Kasumi-1 (cell line): Measurements from ENCODE around the gene TRAPPC12.
"Not testable (repeated sequence)": the region's sequence is repeated elsewhere in the genome, so short reads cannot be mapped to it uniquely, and the experiment has no call there.

ENCODE experiments used
- DNase-seq, 2 experiments: peaks; one replicate each; lab custom pipeline; 2025; lab: John Stamatoyannopoulos, UW

TRAPPC12 gene

DNA sequence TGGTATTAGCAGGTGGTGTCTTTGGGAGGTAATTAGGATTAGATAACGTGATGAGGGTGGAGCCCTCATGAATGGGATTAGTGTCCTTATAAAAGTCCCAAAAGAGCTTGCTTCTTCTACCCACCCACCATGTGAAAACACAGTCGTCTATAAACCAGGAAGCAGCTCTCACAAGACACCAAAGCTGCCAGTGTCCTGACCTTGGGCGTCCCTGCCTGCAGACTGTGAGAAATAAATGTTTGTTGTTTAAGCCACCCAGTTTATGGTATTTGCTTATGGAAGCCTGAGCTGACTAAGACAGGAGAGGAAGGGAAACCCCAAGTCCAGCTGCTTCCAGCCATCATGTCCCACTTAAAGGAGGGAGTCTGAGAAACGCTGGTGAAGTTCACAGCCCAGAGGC, 126.3 kb downstream of the TRAPPC12 start:
- DNase-seq = no peak

DNA sequence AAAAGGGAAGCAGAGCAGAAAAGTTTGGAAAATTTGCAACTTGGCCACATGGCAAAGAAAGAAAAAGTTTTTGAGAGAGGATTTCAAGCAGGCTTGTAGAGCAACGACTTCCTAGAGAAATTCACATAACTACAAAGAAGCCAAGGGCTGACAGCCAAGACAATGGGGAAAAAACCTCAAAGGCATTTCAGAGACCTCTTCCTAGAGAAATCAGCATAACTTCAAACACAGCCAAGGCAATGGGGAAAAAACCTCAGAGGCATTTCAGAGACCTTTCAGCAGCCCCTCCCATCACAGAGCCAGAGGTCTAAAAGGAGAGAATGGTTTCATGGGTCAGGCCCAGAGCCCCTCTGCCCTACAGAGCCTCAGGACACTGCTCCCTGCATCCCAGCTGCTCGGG, 132.6 kb downstream of the TRAPPC12 start:
- no peak for DNase-seq

DNA sequence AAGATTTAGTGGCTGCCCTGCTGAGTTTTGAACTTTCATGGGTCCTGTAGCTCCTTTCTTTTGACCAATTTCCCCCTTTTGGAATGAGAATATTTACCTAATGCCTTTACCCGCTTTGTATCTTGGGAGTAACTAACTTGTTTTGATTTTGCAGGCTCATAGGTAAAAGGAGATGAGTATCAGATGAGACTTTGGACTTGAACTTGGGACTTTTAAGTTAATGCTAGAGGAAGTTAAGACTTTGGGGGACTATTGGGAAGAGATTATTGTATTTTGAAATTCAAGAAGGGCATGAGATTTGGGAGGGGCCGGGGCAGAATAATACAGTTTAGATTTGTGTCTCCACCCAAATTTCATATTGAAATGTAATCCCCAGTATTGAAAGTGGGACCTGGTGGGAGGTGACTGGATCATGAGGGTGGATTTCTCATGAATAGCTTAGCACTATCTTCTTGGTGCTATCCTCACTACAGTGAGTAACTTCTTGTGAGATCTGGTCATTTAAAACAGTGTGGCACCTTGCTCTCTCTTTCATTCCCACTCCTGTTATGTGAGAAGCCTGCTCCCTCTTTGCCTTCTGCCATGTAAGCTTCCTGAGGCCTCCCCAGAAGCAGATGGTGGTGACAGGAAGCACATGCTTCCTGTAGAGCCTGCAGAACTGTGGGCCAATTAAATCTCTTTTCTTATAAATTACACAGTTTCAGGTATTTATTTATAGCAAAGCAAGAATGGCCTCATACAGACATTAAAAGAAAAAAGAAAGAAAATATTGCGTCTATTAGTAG, 133.7 kb downstream of the TRAPPC12 start:
- peak; percentile 54 to 64 for DNase-seq

DNA sequence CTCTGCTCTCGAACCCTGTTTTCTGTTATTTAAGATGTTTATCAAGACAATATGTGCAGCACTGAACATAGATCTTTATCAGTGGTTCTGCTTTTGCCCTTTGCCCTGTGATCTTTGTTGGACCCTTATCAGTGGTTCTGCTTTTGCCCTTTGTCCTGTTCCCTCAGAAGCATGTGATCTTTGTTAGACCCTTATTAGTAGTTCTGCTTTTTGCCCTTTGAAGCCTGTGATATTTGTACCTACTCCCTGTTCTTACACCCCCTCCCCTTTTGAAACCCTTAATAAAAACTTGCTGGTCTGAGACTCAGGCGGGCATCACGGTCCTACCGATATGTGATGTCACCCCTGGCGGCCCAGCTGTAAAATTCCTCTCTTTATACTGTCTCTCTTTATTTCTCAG, 135.9 kb downstream of the TRAPPC12 start:
- not testable (repeated sequence) for DNase-seq

DNA sequence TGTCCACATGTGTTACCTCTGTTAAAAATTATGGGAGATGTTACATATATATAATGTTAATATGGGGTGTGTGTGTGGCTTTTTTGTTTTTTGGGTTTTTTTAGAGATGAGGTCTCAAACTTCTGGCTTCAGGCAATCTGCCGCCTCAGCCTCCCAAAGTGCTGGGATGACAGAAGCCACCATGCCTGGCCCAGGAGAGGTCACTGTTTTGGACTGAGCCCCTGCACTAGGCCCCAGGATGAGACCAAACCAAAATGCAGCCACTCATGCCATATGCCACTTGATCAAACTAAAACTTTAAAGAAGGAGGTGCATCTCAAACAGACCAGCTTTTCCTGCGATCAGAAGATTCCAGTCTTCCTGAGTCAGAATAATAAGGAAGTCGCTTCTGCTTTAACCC, 137.3 kb downstream of the TRAPPC12 start:
- no peak for DNase-seq

DNA sequence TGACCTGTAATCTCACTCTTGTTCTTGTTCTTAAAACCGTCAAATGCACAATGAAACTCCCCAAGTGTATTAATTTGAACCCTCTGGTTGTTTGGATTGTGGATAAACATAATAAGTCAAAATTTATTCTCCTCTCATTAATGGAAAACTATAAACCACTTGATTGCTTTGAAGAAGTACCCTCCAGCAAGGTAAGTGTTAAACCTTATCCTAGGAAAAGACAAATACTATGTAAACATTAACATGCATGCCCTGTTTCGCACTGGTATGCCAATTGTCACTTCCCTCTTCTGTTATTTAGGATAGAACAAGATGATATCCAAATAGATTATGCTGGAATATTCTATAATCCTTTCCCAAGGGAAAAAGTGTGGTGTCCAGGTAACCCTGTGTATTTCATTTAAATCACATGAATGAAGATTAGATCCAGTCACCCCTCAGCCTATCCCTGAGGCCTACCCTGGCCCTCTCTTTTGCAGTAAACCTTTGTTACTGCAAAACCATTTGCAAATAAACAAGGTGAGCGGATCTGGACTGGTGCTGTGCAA, 138.5 kb downstream of the TRAPPC12 start:
- peak in 1 of 2 experiments; percentile 16 for DNase-seq

DNA sequence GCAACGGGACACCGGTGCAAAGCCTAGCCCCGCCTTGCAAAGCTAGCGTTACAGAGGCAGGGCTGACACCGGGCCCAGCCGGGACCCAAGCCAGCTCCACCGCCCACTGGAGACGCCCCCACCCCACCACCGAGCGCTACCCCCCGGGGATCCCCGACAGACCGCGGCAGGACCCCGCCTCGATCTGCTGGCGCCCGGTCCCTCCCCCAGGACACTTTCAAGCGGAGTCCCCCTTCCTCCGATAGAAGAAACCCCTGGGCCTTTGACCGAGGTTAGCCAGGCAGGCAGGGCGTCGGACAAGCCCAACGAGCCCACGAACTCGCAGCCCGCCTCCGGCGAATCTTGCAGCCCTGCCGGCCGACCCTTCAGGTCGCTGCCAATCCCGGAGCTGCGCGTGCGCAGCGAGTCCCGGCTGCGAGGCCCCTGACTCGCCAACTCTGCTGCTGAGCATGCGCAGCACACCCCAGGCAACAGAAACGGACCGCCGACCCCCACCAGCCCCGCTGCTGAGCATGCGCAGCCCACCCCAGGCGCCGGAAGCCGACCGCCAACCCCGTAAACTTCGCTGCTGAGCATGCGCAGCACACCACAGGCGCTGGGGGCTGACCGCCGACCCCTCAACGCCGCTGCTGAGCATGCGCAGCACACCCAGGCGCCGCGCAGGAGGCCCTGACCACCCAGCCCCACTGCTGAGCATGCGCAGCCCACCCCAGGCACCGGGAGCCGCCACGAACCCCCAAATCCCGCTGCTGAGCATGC, 139.2 kb downstream of the TRAPPC12 start:
- DNase-seq = peak; percentile 87 to 90

DNA sequence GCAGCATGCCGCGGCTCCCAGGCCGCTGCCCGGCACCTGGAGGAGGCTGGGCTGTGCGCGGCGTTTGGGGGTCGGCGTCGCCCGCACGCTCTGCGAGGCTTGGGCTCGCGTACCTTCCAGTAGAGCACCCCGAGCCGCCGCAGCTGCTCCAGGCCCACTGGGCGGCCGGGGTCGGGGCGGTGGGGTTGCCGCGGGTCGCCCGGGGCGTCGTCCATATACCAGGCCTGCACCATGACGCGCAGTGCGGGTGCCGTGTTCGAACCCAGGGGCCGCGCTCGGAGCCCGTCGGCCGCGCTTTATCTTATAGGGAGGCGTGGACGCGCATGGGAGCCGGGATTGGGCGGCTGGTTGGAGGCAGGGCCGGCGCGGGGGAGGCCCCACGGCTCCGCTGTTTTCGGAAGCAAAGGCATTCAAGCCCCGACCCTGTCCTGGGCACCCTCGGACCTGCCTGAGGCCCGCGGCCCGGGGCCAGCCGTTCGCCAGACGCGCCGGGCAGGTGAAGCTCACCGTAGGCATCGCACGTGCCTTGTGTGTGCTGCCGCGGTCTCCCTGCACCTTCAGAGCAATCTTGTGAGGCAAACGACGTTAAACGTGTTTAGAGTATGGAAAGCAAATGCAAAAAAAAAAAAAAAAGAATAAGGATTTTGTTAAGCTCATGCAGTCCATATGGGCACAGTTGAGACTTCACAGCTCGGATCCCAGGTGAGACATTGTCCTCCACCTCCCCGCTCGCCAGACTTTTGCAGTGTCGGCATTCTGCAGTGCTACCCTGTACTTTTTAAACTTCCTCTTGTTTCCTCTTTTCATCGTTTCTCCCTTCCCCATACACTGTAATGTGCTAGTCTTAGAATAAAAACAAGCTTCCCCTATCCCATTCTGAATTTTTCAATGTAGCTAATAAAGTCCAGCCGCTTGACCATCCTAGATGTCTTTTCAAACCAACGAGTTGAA, 140.0 kb downstream of the TRAPPC12 start, which contains the start of gene ADI1:
TSS of gene ADI1 (minus strand) at position 277 of the 951 bp plus-strand sequence. CDS start at position 233, 44 bp downstream.
- peak; percentile 72 for DNase-seq

DNA sequence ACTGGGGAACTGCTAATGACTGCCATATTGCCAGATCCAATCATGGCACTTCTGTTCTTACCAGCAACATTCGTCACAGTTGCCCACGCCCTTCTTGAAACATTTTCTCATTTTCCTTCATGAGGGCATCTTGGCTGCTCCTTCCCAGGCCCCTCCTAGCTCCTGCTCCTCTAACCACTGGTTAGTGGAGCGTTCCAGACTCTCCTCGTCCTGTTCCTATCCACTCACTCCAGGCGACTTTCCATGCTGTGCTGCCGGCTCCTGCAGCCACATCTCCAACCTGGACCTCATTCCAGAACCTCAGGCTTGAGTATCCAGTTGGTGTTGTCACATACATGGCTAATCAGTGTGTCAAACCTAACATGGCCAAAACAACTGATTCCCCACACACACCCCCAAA, 141.1 kb downstream of the TRAPPC12 start:
- DNase-seq = no peak

DNA sequence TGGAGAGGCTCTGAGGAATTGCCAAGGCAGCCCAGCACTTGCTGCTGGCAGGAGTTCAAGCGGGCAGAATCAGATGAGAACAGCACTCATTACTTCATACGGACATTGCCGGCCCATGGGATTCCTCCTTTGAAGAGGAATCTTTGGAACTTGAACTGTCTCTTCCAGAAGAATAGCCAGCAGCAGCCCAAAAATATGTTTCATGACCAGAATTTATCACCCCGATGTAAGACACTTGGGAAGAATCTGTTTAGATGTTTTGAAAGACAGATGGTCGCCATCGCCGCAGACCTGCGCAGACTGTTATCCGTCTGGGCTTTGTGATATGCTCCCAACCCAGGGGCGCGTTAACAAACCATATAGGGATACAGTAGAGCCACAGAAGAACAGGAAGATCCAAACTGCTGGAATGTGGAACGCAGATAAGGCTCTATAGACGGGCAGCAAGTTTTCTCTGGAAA, 143.5 kb downstream of the TRAPPC12 start:
- DNase-seq = no peak

DNA sequence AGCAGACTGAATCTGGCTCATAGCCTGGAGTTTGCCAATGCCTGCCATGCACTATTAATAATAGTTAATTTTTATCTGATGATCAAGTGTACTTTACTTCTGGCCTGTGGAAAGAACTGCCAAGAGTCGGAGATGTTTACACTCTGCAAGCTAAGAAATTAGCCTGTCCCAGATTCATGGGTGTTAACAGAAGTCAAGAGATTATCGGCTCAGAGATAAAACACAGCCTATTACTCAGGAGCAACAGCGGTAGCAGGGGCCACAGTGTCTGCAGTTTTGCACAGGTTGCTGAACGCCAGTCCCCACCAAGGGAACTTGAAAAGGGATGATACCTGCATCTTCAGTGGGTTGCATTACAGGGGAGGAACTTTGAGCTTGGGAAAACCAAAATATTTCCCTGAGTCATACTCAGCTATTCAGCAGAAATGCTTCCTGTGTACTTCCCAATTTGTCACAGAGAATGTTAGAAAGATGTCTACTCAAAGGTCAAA, 144.1 kb downstream of the TRAPPC12 start:
- no peak for DNase-seq

DNA sequence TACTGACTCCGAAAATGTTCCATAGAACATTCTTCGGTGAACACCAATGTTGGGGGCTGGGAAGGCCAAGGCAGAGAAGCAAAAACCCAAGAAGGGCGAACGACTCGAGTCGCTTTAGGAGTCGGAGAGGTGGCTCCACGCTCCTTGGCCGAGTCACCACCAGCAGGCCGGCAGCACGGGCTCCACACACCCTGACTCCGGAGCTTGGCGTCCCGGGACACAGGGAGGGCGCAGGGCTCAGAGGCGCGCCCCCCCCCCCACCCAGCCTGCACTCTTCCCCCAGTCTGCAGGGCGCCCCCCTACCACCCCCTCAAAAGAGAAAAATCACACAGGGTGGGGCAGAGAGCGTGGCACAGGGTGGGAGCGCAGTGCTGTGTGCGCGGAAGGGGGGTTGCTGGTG, 147.4 kb downstream of the TRAPPC12 start:
- no peak for DNase-seq

DNA sequence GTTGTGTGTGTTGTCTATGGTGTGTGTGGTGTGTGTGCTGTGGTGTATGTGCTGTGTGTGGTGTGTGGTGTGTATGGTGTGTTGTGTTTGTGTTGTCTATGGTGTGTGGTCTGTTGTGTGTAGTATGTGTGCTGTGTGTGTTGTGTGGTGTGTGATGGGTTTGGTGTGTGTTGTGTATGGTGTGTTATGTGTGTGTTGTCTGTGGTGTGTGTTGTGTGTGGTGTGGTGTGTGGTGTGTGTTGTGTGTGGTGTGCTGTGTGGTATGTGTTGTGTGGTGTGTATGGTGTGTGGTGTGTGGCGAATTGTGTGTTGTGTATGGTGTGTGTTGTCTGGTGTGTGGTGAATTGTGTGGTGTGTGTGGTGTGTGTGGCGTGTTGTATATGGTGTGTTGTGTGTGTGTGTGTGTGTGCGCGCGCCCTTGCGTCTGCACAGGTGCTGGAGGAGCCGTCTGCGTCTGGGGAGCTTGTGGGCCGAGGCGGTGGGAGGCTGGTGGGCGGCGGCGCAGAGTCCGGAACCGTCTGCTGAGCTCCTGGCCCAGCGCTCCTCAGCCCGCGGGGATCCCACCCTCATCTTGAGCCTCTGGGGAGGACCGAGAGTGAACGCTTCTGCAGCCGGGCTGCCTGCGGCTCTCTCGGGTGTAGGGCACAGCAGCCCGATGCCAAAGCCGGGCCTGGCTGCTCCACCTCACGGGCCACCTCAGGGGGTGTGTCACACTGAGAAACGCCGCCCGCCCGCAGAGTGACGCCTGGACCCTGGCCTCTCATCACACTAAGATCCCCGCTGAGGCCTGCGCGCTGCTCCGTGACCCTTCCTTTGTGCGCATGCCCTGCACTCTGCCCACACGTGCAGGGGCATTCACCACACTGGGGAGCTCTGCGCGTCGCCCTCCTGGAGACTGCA, 148.6 kb downstream of the TRAPPC12 start:
- DNase-seq = no peak
